Adrenal gland (tissue), 5 donors: ENCODE data around the gene PCED1B.

ENCODE experiments used
- CTCF ChIP-seq, 6 experiments: fragments of 450-650 bp in 4 of 6; fragments of 200-600 bp in 2 of 6; sonication (generic) in 1 of 6; IDR thresholded peaks; 1 replicate in 5 of 6; 2 replicates in 1 of 6; pipeline versions ENCODE4 v1.5.1 to v1.8.0; 2016 to 2021; ENCODE audit warnings: antibody characterized with exemption in 6 of 6, mild to moderate bottlenecking in 2 of 6, moderate library complexity in 1 of 6
- POLR2A ChIP-seq, 2 donors: fragments of 450-650 bp; IDR thresholded peaks; one replicate each; pipeline ENCODE4 v1.6.1; 2017; ENCODE audit warnings: antibody characterized with exemption in 2 of 2, mild to moderate bottlenecking in 2 of 2, moderate library complexity in 1 of 2
- donor health status: DM: no; HTN: no; CAD: no.

DNA sequence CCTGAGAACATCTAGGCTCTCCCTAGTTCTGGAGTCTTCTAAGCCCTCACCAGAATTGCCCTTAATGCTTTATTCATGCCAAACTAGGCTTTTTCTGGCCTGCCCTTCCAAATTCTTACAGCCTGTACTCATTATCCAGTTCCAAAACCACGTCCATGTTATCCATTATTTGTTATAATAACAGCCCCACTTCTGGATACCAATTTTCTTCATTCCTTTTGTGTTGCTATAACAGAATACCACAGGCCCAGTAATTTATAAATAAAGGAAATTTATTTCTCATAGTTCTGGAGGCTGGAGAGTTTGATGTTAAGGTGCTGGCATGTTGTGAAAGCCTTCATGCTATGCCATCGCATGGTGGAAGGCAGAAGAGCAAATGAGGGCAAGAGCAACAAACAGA lies 68.3 kb downstream of the PCED1B start:
- TF ChIP-seq CTCF (IDR thresholded peaks at IDR 0.05) (no peak), POLR2A (IDR thresholded peaks at IDR 0.05) (no peak)
